GM18519 (cell line): ENCODE results near the gene PLA2G4B.

Source experiments
- ATAC-seq: cut with Tn5 transposase; IDR thresholded peaks from one replicate; pipeline ENCODE4 v1.9.1; 2021; ENCODE audit warnings: mild to moderate bottlenecking, moderate library complexity; ENCODE audit not compliant: unreplicated experiment, low FRiP score

The PLA2G4B gene

DNA sequence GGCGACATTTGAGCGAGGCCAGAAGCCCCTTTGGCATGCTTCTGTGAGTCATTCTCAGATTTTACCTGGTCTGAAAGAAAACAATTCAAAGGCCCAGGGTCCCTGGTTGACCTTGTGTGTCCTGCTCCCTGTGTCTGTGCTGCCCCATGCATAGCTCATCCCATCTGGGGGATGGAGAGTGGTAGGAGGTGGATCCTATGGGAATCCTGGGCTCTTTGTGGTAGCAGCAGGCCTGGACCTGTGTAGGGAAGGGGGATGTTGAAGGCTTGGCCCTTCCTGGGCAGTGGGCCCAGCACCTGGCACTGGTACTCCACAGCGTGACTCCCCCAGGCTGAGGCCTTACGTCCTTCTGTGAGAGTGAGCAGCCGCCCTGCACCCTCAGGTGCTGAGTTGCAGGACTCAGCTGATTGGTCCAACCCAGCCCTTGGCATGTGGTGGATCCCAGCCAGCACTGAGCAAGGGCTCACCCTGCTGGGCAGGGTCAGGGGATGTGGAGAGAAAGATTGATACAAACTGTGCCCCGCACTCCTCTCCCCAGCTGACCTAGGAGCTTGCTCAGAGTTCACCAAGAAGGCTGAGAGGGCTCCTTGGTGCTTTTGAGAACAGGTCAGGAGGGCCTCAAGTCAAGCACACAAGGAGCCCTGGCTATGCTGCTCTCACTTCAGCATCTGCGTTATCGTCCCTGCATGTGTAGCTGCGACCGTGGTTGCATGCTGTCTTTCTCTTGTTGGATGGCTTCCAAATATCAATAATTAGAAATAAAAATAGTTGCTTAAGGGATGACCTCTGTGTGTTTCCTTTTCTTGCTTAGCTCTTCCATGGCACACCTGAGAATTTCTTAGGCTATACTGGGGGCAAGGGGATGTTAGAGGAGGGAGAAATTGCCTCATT is 32.1 kb upstream of the PLA2G4B start:
- no peak for ATAC-seq

DNA sequence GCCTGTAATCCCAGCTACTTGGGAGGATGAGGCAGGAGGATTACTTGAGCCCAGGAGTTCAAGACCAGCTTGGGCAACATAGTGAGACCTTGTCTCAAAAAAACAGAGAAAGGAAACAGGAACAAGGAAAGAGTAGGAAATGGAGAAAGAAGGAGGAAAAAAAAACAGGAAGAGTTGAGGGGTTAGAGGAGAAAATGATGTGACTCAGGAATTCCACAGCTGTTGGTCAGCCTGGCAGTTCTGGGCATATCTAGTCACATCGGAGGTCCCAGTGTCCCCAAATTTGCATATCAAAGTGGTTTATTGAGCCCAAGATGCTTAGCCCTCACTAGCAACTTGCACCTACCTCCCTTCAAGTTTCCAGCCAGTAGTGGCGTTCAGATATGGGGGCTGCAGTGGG is 29.5 kb upstream of the PLA2G4B start:
- ATAC-seq, result no peak

DNA sequence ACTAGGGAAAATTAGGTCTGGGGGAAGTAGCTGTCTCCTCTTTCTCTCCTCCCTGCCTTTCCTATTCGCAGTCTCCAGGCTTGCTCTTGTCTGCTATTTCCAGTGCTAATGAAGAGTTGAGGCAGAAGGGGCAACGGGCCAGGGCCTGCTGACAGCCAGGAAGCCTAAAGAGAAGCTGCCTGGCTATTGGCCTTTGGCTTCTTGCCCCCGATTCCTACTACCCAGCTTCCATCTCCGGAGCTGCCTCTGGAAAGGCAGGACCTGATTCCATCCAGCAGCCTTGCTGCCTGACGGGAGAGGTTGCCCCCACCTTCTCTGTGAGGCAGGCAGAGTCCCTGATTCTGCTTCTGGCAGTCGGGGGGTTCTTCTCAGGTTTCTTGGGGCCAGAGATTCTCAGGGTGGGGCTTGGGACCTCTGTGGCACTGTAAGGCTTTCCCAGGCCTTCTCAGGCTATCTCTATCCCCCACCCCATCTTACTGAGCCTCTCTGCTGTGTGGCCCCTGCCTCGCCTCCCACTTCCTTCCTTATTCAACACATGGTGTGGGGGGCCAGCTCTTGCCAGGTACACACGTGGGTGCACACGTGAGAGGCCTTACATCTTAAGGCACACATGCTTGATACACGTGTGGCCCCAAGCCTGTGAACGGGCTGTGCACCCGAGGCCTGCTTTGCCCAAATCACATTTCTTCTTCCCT is 29.0 kb upstream of the PLA2G4B start:
- ATAC-seq, result no peak

DNA sequence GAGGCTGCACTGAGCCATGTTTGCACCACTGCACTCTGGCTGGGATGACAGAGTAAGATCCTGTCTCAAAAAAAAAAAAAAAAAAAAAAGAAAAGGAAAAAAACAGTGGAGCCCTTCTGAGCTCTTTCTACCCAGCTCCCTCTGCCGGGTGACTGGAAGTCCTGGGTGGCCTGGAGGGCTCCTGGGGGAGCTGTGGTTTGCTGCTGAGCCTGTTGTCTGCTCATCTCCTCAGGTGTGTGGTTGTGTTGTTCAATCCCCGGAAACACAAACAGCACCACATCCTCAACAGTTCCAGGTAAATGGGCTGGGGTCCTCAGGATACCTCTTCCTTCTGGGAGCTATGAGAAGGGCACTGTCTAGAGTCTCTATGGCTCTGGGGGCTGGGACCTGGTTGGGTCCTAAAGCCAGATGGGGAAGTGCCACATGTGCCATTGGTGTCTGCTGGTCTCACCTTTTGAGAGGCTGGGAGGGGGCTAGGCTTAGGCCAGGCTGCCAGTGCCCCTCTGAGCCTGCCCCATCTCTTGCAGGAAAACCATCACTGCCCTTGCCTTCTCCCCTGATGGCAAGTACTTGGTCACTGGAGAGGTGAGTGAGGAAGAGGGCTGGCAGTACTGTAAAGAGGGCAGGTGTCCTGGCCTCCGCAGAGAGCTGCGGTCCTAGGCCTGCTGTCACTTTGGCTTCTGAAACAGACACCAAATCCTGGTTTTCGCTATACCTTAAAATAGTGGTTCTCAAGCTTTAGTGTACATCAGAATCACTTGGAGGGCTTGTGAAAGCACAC is 27.8 kb upstream of the PLA2G4B start:
- ATAC-seq, result no peak

DNA sequence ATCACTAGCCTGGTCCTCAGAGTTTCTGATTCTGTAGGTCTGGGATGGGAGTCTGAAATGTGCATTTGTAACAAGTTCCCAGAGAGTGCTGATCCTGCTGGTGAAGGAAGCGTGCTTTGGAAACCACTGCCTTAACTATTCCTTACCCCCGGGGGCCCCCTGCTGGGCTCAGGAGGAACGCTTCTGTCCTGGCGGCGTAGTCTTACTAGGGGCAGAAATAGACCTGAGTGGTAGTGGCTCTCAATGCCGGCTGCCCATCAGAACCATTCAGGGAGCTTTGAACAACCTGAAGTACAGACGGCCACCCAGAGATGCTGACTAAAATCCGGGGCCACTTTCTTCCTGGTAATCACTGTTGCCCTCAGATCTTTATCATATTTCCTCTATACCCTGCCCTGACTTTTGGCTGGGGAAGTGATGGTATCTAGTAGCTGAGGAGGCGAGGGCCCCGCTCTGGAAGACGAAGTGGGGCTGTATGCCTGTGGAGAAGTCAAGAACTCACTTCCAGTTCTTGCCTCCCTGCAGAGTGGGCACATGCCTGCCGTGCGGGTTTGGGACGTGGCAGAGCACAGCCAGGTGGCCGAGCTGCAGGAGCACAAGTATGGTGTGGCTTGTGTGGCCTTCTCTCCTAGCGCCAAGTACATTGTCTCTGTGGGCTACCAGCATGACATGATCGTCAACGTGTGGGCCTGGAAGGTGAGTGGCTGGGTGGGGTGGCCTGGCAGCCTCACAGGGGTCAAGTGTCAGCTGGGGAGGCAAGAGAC is 27.0 kb upstream of the PLA2G4B start:
- no peak for ATAC-seq

DNA sequence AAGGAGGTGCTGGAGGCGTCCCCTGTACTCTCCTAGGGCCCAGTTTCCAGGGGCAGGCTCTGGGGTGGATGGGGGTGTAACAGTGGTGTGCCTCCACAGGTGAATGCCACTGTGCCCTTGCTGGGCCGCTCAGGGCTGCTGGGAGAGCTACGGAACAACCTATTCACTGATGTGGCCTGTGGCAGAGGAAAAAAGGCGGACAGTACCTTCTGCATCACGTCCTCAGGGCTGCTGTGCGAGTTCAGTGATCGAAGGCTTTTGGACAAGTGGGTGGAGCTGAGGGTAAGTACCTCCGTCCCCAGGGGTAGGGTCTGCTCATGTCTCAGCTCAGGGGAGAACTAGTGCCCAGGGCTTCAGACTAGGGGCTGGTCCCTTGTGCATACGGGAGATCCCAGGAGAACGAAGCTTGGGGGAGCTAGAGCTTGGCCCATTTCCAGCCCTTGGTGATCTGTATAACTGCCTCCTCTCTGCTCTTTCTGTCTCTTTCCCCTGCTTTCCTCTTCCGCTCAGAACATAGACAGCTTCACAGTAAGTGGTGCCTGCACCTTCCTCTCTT is 25.7 kb upstream of the PLA2G4B start:
- ATAC-seq, result no peak

DNA sequence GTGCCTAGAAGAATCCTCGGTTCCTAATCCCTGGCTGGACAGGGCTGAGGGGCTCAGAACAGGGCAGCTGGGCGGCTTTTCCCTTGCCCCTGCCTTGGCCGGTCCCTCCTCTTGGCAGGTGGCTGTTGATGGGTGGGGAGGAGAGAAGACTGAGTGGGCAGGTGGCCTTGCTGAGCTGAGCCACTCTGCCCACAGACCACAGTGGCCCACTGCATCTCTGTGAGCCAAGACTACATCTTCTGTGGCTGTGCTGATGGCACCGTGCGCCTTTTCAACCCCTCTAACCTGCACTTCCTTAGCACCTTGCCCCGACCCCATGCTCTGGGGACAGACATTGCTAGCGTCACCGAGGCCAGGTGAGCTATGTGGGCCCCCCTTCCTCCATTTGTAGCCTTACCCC is 25.2 kb upstream of the PLA2G4B start:
- ATAC-seq, result no peak

DNA sequence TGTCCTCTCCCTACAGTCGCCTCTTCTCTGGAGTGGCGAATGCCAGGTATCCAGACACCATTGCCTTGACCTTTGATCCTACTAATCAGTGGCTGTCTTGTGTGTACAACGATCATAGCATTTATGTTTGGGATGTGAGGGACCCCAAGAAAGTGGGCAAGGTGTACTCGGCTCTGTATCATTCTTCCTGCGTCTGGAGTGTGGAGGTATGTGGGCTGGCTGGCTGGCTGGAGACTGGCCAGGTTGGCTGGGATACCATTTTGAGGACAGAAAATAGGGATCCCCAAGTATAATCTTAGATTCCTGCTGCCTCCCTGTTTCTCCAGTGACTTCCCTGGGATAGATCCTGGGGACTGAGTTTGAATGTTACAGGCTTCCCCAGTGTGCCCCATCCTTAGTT is 24.1 kb upstream of the PLA2G4B start:
- no peak for ATAC-seq

DNA sequence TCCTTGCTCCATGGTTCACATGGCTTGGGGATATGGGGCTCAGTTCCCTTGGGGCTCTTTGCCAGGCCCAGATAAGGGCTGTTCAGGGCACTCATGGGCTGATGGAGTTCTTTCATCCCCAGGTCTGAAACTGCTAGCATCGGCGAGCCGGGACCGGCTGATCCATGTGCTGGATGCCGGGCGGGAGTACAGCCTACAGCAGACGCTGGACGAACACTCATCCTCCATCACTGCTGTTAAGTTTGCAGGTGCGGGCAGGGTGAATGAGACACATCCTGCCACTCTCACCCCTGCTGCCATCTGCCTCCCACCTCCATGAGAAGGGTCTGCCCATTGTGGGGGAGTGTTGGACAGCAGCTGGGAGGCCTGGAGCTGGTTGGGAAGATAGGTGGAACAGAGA is 21.9 kb upstream of the PLA2G4B start:
- no peak for ATAC-seq

DNA sequence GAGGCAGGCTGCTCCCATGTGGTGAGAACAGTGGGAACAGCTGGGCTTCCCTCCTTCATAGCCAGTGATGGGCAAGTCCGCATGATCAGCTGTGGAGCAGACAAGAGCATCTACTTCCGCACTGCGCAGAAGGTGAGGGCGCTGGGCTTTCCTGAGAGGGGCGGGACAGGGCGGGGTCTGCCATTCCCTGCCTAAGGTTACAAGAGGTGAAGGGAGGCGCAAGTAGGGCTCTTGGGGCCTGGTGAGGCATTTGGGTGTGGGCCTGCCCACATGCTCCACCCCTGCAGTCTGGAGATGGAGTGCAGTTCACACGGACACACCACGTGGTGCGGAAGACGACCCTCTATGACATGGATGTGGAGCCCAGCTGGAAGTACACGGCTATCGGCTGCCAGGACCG is 21.3 kb upstream of the PLA2G4B start:
- ATAC-seq, result no peak

DNA sequence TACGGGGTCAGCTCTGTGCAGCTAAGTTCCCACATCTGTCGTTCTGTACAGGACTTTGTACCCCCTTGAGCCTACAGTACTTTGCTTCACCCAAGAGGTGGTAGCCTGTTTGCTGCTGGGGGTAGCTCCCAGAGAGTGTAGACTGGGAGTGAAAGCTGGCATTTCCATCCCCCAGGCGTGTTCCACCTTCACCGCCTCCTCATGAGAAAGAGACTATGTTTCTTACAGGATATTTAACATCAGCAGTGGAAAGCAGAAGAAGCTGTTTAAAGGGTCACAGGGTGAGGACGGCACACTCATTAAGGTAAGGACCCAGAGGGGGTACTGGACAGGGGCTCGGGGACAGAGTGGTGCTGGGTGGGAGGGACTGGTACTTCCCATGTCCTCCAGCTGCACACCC is 20.9 kb upstream of the PLA2G4B start:
- ATAC-seq, result no peak

DNA sequence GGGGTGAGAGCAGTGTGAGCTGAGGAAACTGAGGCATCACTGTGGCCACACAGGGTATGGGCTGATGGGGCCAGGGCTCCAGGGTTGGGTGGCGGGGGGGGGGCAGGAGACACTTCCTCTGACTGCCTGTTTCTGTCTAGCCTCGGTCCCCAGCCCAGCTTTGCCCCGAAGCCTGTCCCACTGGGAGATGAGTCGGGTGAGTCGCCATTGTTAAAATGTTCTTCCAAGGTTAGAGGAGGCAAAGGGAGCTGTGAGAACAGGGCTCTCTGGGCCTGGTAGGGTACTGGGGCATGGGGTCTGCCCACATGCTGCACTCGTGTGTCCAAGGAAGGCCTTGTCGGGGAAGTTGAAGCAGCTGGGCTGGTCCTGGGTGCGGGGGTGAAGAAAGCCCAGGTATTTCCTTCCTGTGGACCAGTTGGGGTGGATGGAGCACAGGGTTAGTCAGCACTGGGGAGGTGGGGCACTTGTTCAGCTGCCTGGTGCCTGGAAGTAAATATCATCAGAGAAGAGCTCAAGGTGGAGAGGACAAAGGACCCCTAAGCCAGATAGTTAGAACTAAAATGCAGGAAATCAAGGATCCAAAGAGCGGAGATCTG is 19.1 kb upstream of the PLA2G4B start:
- ATAC-seq, result no peak

DNA sequence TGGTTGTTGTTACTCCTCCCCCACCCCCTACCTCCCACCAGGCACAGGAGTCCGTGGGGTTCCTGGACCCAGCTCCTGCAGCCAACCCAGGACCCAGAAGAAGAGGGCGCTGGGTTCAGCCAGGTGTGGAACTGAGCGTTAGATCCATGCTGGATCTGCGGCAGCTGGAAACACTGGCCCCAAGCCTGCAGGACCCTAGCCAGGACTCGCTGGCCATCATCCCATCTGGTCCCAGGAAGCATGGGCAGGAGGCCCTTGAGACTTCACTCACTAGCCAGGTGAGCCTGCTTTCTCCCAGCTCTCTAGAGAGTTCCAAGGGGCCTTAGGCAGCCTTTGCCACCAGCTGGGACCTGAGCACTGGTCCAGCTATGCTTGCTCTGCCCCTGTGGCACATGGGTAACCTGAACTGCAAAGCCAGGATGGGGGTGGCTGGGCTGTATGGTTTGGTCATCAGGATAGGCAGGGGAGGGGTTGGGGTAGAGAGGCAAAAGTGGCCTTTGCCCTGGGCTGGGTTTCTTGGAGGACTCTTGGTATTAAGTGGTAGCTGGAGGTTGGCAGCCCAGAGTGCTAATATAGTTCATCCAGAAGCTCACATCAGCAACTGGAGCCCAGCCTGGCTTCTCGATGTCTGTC is 17.7 kb upstream of the PLA2G4B start:
- no peak for ATAC-seq

DNA sequence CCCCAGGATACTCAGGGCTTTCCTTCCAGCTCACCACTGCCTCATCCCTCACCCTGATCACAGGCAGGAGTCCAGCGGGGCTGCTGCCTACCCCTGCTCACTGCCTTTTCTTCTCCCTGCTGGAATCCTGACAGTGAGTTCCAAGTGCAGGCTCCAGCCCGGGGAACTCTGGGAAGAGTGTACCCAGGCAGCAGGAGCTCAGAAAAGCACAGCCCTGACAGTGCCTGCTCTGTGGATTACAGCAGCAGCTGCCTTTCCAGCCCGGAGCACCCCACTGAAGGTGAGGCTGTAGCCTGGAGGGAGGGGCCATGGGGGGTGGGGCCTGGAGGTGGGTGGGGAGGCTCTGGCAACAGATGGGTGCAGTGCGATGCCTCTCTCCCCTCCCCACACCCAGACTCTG is 16.8 kb upstream of the PLA2G4B start:
- no peak for ATAC-seq

DNA sequence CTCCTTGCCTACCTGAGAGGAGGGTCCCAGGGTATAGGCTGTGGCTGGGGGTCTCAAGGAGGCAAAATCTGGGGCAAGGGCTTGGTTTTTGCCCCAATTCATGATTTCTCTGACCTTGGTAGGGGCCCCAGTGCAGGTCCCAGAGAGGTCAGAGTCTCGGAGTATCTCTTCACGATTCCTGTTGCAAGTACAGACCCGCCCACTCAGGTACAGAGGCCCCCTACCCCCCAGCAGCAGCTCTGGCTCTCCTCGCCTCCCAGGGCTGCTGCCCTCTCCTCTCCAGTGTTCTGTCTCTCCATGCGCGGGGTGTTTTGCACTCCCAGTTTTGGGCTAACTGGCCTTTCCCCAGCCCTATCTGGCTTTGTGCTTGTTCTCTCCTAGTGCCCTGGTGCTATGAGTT is 16.2 kb upstream of the PLA2G4B start:
- ATAC-seq, result no peak

DNA sequence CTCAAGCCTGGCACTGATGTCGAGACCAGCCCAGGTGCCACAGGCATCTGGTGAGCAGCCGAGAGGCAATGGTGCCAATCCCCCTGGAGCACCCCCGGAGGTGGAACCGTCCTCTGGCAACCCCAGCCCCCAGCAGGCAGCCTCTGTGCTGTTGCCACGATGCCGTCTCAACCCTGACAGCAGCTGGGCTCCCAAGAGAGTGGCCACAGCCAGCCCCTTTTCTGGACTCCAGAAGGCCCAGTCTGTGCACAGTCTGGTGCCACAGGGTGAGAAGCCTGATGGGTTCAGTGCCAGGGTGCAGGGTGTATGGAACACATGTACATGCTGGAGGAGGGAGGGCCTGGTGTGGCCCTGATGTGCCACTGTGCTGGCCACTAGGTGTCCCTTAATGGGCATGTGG is 15.7 kb upstream of the PLA2G4B start:
- no peak for ATAC-seq

DNA sequence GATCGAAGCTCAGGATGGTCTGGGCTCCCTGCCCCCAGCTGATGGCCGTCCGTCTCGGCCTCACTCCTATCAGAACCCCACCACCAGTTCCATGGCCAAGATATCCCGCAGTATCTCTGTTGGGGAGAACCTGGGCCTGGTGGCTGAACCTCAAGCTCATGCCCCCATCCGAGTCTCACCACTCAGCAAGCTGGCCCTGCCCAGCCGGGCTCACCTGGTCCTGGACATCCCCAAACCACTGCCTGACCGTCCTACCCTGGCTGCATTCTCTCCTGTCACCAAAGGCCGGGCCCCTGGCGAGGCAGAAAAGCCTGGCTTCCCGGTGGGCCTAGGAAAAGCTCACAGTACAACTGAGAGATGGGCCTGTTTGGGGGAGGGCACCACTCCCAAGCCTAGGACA is 15.1 kb upstream of the PLA2G4B start:
- ATAC-seq, result no peak

DNA sequence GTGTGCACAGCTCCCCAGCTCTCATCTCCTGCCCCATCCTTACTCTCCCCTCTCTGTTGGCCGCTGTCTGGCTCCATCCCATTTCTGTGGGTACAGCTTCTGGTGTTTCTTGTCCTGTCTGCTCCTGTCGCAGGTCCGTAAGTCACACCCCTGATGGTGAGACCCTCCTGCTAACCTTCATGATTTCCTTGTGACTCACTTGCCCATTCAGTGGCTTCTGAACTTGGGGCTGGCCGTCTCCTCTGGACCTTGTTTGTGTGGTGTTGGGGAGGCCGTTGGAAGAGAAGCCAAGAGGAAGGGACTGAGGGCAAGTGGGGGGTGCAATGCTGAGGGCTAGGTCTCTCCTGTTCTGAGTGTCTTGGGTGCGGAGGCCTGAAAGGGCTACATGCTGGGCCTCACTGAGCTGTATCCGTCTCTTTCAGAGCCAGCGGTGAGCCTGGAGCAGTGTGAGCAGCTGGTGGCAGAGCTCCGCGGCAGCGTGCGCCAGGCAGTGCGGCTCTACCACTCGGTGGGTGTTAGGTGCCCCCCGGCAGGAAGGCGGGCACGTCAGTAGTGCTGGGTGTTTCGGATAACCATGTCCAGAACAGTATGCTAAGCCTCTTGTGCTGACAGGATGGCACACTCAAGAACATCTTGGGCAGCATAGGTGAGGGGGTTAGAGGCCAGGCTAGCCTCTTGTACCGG is 14.4 kb upstream of the PLA2G4B start:
- no peak for ATAC-seq

DNA sequence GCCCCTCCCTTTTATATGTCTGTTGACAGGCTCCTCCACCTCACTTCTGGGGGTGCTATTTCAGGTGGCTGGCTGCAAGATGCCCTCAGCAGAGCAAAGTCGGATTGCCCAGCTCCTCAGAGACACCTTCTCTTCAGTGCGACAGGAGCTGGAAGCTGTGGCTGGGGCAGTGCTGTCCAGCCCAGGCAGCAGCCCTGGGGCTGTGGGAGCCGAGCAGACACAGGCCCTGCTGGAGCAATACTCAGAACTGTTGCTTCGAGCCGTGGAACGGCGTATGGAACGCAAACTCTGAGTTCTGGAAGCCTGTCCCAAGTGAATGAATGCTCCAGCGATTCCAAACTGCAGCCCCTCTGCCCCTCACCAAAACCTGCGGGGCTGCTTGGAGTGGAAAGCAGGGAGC is 13.5 kb upstream of the PLA2G4B start:
- no peak for ATAC-seq
